Upper lobe of right lung (tissue), 1 donor: ENCODE measurements around the gene KMT2D. TPM values are rescaled to one million over a fixed set of nuclear protein-coding genes. Genes with fewer than 3 reads are reported as not detected.

Source experiments
- ATAC-seq: fragments of 200-7000 bp; cut with Tn5 transposase; one replicate; pipeline ENCODE4 v1.9.1; 2020; ENCODE audit warnings: mild to moderate bottlenecking, moderate library complexity
- DNase-seq: peaks from one replicate; pipeline ENCODE4 v3.0.0-alpha.2; 2020
- H3K27ac ChIP-seq: fragments of 200-600 bp; one replicate; pipeline ENCODE4 v1.8.0; 2022
- H3K27me3 ChIP-seq: fragments of 200-600 bp; one replicate; pipeline ENCODE4 v1.8.0; 2022; ENCODE audit warnings: mild to moderate bottlenecking
- H3K36me3 ChIP-seq: fragments of 200-600 bp; one replicate; pipeline ENCODE4 v1.8.0; 2022
- H3K4me1 ChIP-seq: fragments of 200-600 bp; one replicate; pipeline ENCODE4 v1.8.0; 2022
- H3K4me3 ChIP-seq: fragments of 200-600 bp; one replicate; pipeline ENCODE4 v1.8.0; 2022; ENCODE audit warnings: mild to moderate bottlenecking
- H3K9me3 ChIP-seq: fragments of 200-600 bp; one replicate; pipeline ENCODE4 v1.8.0; 2022
- CTCF ChIP-seq: fragments of 200-600 bp; IDR thresholded peaks from one replicate; pipeline ENCODE4 v1.8.0; 2022; ENCODE audit warnings: antibody characterized with exemption
- intact Hi-C: fragments of 100-400 bp; cut with DNase I; formaldehyde crosslinking; loops from one replicate; pipeline ENCODE4 v1.11.0; 2022
- total RNA-seq: library from RNA; stranded (reverse); fragmentation: NEBNext Ultra II Directional; extraction: Animal tissue kit (Norgen Biotek cat#: 25700); gene quantifications from one replicate; pipeline ENCODE4 v1.2.1, GENCODE V29; 2021
- donor health status: DM: no; HTN: yes; CAD: no; lungs with severe emphysema.

Gene KMT2D
- total RNA-seq, 1 donor from 2014 or later, result 102 TPM

GRCh38 chr12:49094160-49094974 lies 33.8 kb upstream of the KMT2D start, which contains the start of gene DHH:
Gene DHH, minus strand, starts transcription at chr12:49094801. Its CDS starts 289 bp downstream, at chr12:49094512.
- H3K36me3 ChIP-seq, result peaks cover 27% of the 10 kb centered on the region
- TF ChIP-seq CTCF, result no peak
- ATAC-seq (peak; percentile 36), DNase-seq (peak; percentile 74)
- intact Hi-C loops, result no loop called here
- peak within 1 kb of the TSS; percentile 22 for H3K4me3 ChIP-seq
- peaks cover 46% of the 10 kb centered on the region for H3K4me1 ChIP-seq
- H3K9me3 ChIP-seq, result no peaks in the 10 kb centered on the region
- peaks cover 49% of the 10 kb centered on the region for H3K27me3 ChIP-seq
- no peak within 1 kb of the TSS for H3K27ac ChIP-seq

GRCh38 chr12:49093792-49094159 lies 33.2 kb upstream of the KMT2D start:
- TF ChIP-seq CTCF, result no peak
- H3K27ac ChIP-seq, result no peak overlapping the region
- H3K9me3 ChIP-seq, result no peaks in the 10 kb centered on the region
- peaks cover 21% of the 10 kb centered on the region for H3K36me3 ChIP-seq
- DNase-seq (no peak), ATAC-seq (no peak)
- H3K4me3 ChIP-seq, result peak overlapping the region; percentile 22
- H3K4me1 ChIP-seq, result peaks cover 48% of the 10 kb centered on the region
- H3K27me3 ChIP-seq, result peaks cover 55% of the 10 kb centered on the region
- intact Hi-C loops, result no loop called here

- no peak for TF ChIP-seq CTCF
- DNase-seq (no peak), ATAC-seq (no peak)
- H3K9me3 ChIP-seq, result no peaks in the 10 kb centered on the region
- no peak overlapping the region for H3K4me3 ChIP-seq
- H3K36me3 ChIP-seq, result peaks cover 13% of the 10 kb centered on the region
- H3K4me1 ChIP-seq, result peaks cover 55% of the 10 kb centered on the region
- intact Hi-C loops, result no loop called here
- H3K27me3 ChIP-seq, result peaks cover 58% of the 10 kb centered on the region
- no peak overlapping the region for H3K27ac ChIP-seq
Observed at GRCh38 chr12:49092816-49093406, 32.3 kb upstream of the KMT2D start.

- ATAC-seq (no peak), DNase-seq (no peak)
- TF ChIP-seq CTCF, result peak; percentile 31
- Histone ChIP-seq H3K27ac (no peak overlapping the region), H3K36me3 (peaks cover 6% of the 10 kb centered on the region), H3K27me3 (peaks cover 58% of the 10 kb centered on the region), H3K4me1 (peaks cover 57% of the 10 kb centered on the region), H3K9me3 (no peaks in the 10 kb centered on the region), H3K4me3 (peak overlapping the region; percentile 32)
- intact Hi-C loops, result no loop called here
Observed at GRCh38 chr12:49092086-49092815, 31.7 kb upstream of the KMT2D start.

- Histone ChIP-seq H3K36me3 (peaks cover 1% of the 10 kb centered on the region), H3K4me1 (peaks cover 57% of the 10 kb centered on the region), H3K9me3 (no peaks in the 10 kb centered on the region), H3K27ac (no peak overlapping the region), H3K27me3 (peaks cover 58% of the 10 kb centered on the region), H3K4me3 (peak overlapping the region; percentile 32)
- DNase-seq (no peak), ATAC-seq (no peak)
- intact Hi-C loops, result no loop called here
- no peak for TF ChIP-seq CTCF
Observed at GRCh38 chr12:49091836-49092085, 31.2 kb upstream of the KMT2D start.
